HepG2 (cell line): ENCODE data around the gene ST6GALNAC4. TPM values are rescaled to one million over a fixed set of nuclear protein-coding genes. Genes with fewer than 3 reads are reported as not detected.

ENCODE experiments used
- ARID4A ChIP-seq: sonication (generic); formaldehyde crosslinking; IDR thresholded peaks from 2 replicates; pipeline ENCODE4 v1.5.0; 2020; ENCODE audit warnings: mild to moderate bottlenecking, missing genetic modification reagents, borderline replicate concordance
- ATF7-NPFF ChIP-seq: sonication (generic); formaldehyde crosslinking; IDR thresholded peaks from 2 replicates; pipeline ENCODE4 v1.8.1; 2023; ENCODE audit warnings: mild to moderate bottlenecking, low read depth, missing genetic modification reagents, moderate library complexity
- CTCF ChIP-seq: sonication (generic); formaldehyde crosslinking; IDR thresholded peaks from 2 replicates; pipeline ENCODE4 v1.5.0; 2020; ENCODE audit warnings: mild to moderate bottlenecking, missing genetic modification reagents, moderate library complexity
- NFE2L1 ChIP-seq: sonication (generic); formaldehyde crosslinking; IDR thresholded peaks from 2 replicates; pipeline ENCODE4 v1.4.0; 2020; ENCODE audit warnings: missing genetic modification reagents, mild to moderate bottlenecking, borderline replicate concordance
- RAD21 ChIP-seq: fragments of 450-650 bp; formaldehyde crosslinking; IDR thresholded peaks from 2 replicates; pipeline ENCODE4 v1.5.0; 2020; ENCODE audit warnings: mild to moderate bottlenecking
- RELA ChIP-seq: sonication (generic); formaldehyde crosslinking; IDR thresholded peaks from 2 replicates; pipeline ENCODE4 v1.4.0; 2020; ENCODE audit warnings: missing genetic modification reagents
- SIX1 ChIP-seq: sonication (generic); formaldehyde crosslinking; IDR thresholded peaks from 2 replicates; pipeline ENCODE4 v1.4.0; 2020; ENCODE audit warnings: missing genetic modification reagents, borderline replicate concordance
- ZFX ChIP-seq: sonication (generic); formaldehyde crosslinking; IDR thresholded peaks from 2 replicates; pipeline ENCODE4 v1.4.0; 2020; ENCODE audit warnings: mild to moderate bottlenecking, low read depth, missing genetic modification reagents, moderate library complexity
- polyA plus RNA-seq, 8 experiments: library from polyadenylated mRNA; depleted of rRNA in 3 of 8; stranded (reverse) in 7 of 8; unstranded in 1 of 8; fragments of >200 nt; fragmentation: Illumina TruSeq in 4 of 8; extraction: Trizol in 4 of 8; gene quantifications; 2 replicates each; pipeline versions ENCODE4 v1.2.1 to v1.2.3, GENCODE V29; 2011 to 2016; ENCODE audit warnings: low read depth in 4 of 8, missing spikeins in 1 of 8, mixed read lengths in 1 of 8; ENCODE audit not compliant: insufficient read depth in 1 of 8
- total RNA-seq, 5 experiments: library from RNA; depleted of rRNA; stranded (reverse); fragments of >200 nt; fragmentation: Illumina TruSeq; extraction: Trizol; gene quantifications; 2 replicates each; pipeline ENCODE4 v1.2.3, GENCODE V29; 2016; ENCODE audit warnings: low read depth in 1 of 5
- TF ChIP-seq, protein P1 (sequence below): sonication (generic); formaldehyde crosslinking; IDR thresholded peaks from 2 replicates; pipeline ENCODE4 v1.4.0; 2020; ENCODE audit warnings: mild to moderate bottlenecking, missing genetic modification reagents
- TF ChIP-seq, protein P2 (sequence below): IDR thresholded peaks from 2 replicates; pipeline ENCODE4 v1.6.1; 2016; ENCODE audit warnings: missing compliant biosample characterization, missing genetic modification reagents, borderline replicate concordance
- TF ChIP-seq, protein P3 (sequence below): sonication (generic); formaldehyde crosslinking; IDR thresholded peaks from 2 replicates; pipeline ENCODE4 v1.8.1; 2022; ENCODE audit warnings: low read depth, mild to moderate bottlenecking, missing genetic modification reagents
- TF ChIP-seq, protein P4 (sequence below): IDR thresholded peaks from 2 replicates; pipeline ENCODE4 v1.6.1; 2012; ENCODE audit warnings: low read depth, low read length, improper control_type of control experiment

ST6GALNAC4 gene
- total and polyA plus RNA-seq, 2 of the 13 experiments (the other 11 are each of a cell fraction or from before 2014, with no cell fraction given), result 18.8 to 27.7 TPM

DNA sequence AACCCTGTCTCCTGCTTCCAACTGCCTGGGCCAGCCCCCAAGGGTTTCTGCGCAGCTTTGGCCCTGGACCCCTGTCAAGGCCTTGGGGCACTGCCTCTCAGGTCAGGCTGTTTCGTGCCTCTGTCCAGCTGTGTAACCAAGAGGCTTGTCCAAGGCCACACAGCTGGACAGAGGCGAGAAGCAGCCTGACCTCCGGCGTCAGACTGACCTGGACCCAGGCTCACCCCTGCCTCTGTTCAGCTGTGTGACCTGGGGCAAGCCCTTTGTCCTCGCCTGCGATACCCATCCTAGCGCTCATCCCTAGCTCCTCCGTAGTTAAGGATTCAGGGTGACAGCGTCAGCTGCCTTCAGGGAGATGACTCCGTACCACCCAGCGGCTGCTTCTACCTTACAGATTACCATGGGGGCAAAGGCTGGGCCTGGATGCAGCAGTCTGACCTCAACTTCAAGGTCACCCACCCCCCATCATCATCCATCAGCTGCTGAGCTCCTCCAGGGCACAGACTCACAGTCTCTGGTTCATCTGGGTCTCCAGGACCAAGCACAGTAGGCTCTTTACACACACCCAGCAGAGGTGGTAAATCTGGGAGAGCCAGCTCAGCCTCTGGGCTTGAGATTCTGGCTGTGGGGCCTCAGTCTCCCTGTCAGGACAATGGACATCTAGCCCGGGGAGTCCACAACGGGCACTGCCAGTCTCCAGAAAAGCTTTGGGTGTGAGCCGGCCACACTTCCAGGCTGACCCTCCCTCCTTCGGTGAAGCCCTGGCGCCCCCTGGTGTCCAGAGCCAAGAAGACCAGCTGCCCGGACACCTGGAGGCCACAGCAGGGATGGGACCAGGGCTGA, 47.3 kb downstream of the ST6GALNAC4 start (continued):
- peak; percentile 96 for TF ChIP-seq CTCF (CRISPR knock-in tag)
- peak; percentile 22; the same call in 1 of the 2 replicates for TF ChIP-seq ARID4A (CRISPR knock-in tag)
- TF ChIP-seq ATF7-NPFF, result no peak
- TF ChIP-seq, protein P1, sequence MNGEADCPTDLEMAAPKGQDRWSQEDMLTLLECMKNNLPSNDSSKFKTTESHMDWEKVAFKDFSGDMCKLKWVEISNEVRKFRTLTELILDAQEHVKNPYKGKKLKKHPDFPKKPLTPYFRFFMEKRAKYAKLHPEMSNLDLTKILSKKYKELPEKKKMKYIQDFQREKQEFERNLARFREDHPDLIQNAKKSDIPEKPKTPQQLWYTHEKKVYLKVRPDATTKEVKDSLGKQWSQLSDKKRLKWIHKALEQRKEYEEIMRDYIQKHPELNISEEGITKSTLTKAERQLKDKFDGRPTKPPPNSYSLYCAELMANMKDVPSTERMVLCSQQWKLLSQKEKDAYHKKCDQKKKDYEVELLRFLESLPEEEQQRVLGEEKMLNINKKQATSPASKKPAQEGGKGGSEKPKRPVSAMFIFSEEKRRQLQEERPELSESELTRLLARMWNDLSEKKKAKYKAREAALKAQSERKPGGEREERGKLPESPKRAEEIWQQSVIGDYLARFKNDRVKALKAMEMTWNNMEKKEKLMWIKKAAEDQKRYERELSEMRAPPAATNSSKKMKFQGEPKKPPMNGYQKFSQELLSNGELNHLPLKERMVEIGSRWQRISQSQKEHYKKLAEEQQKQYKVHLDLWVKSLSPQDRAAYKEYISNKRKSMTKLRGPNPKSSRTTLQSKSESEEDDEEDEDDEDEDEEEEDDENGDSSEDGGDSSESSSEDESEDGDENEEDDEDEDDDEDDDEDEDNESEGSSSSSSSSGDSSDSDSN (CRISPR knock-in tag), result peak; percentile 41; the same call in 1 of the 2 replicates
- 0 out of 2 replicates have a peak, but pooled peaks have one; percentile 33 for TF ChIP-seq ZFX (CRISPR knock-in tag)
- peak; percentile 96 for TF ChIP-seq RAD21
- no peak for TF ChIP-seq NFE2L1 (CRISPR knock-in tag)
- TF ChIP-seq, protein P2, sequence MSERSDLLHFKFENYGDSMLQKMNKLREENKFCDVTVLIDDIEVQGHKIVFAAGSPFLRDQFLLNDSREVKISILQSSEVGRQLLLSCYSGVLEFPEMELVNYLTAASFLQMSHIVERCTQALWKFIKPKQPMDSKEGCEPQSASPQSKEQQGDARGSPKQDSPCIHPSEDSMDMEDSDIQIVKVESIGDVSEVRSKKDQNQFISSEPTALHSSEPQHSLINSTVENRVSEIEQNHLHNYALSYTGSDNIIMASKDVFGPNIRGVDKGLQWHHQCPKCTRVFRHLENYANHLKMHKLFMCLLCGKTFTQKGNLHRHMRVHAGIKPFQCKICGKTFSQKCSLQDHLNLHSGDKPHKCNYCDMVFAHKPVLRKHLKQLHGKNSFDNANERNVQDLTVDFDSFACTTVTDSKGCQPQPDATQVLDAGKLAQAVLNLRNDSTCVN, result 0 out of 2 replicates have a peak, but pooled peaks have one; percentile 40
- TF ChIP-seq, protein P3, sequence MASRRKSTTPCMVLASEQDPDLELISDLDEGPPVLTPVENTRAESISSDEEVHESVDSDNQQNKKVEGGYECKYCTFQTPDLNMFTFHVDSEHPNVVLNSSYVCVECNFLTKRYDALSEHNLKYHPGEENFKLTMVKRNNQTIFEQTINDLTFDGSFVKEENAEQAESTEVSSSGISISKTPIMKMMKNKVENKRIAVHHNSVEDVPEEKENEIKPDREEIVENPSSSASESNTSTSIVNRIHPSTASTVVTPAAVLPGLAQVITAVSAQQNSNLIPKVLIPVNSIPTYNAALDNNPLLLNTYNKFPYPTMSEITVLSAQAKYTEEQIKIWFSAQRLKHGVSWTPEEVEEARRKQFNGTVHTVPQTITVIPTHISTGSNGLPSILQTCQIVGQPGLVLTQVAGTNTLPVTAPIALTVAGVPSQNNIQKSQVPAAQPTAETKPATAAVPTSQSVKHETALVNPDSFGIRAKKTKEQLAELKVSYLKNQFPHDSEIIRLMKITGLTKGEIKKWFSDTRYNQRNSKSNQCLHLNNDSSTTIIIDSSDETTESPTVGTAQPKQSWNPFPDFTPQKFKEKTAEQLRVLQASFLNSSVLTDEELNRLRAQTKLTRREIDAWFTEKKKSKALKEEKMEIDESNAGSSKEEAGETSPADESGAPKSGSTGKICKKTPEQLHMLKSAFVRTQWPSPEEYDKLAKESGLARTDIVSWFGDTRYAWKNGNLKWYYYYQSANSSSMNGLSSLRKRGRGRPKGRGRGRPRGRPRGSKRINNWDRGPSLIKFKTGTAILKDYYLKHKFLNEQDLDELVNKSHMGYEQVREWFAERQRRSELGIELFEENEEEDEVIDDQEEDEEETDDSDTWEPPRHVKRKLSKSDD (CRISPR knock-in tag), result no peak
- TF ChIP-seq, protein P4, sequence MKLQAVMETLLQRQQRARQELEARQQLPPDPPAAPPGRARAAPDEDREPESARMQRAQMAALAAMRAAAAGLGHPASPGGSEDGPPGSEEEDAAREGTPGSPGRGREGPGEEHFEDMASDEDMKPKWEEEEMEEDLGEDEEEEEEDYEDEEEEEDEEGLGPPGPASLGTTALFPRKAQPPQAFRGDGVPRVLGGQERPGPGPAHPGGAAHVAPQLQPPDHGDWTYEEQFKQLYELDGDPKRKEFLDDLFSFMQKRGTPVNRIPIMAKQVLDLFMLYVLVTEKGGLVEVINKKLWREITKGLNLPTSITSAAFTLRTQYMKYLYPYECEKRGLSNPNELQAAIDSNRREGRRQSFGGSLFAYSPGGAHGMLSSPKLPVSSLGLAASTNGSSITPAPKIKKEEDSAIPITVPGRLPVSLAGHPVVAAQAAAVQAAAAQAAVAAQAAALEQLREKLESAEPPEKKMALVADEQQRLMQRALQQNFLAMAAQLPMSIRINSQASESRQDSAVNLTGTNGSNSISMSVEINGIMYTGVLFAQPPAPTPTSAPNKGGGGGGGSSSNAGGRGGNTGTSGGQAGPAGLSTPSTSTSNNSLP, result no peak
- no peak for TF ChIP-seq SIX1
- TF ChIP-seq RELA (CRISPR knock-in tag), result no peak
